Endothelial cell of umbilical vein (primary cell): ENCODE data around the gene QPCT. TPM values are rescaled to one million over a fixed set of nuclear protein-coding genes. Genes with fewer than 3 reads are reported as not detected.

ENCODE experiments used
- BruUV-seq: library from RNA; stranded (reverse); fragments of 400-500 nt; replicated peaks from 2 replicates; lab custom pipeline; 2021; lab: Mats Ljungman, UMichigan
- CTCF ChIA-PET: fragments of 300-600, 350-600 bp; sonication (Branson Sonifier 250); formaldehyde crosslinking; loops from one replicate; lab custom pipeline; 2021; ENCODE audit warnings: antibody characterized with exemption, inconsistent platforms; lab: Charles Lee
- POLR2A ChIA-PET: fragments of 300-600, 350-600 bp; sonication (Branson Sonifier 250); formaldehyde crosslinking; loops from one replicate; lab custom pipeline; 2021; ENCODE audit warnings: antibody characterized with exemption, inconsistent platforms; lab: Charles Lee
- DNase-seq: peaks from one replicate; pipeline ENCODE4 v3.0.0-alpha.2; 2011; ENCODE audit warnings: low read depth, low spot score
- FAIRE-seq: peaks from 2 replicates; lab custom pipeline; 2011; peaks lifted over from hg19 to GRCh38; lab: Jason Lieb, UNC
- H2AFZ ChIP-seq: 2 replicates; pipeline ENCODE4 v1.6.0; 2012; ENCODE audit warnings: low read depth, low read length, control low read depth, inconsistent platforms
- H3K27ac ChIP-seq: 2 replicates; pipeline ENCODE4 v1.5.1; 2011; ENCODE audit warnings: low read depth, mild to moderate bottlenecking, control low read depth, low read length, moderate library complexity; ENCODE audit not compliant: insufficient read depth
- H3K27me3 ChIP-seq, 2 experiments: 2 replicates each; pipeline versions ENCODE4 v1.6.0 to v1.6.1; 2011; ENCODE audit warnings: low read length in 2 of 2, mixed read lengths in 1 of 2; ENCODE audit not compliant: control insufficient read depth in 2 of 2, insufficient read depth in 2 of 2
- H3K36me3 ChIP-seq, 2 experiments: 2 replicates in 1 of 2; 3 replicates in 1 of 2; pipeline ENCODE4 v1.5.1; 2011; ENCODE audit warnings: low read length in 2 of 2, mild to moderate bottlenecking in 1 of 2, moderate library complexity in 1 of 2; ENCODE audit not compliant: control insufficient read depth in 2 of 2, insufficient read depth in 2 of 2; ENCODE audit errors: extremely low read depth in 1 of 2
- H3K4me1 ChIP-seq: 3 replicates; pipeline ENCODE4 v1.5.1; 2011; ENCODE audit warnings: mild to moderate bottlenecking, low read length; ENCODE audit not compliant: control insufficient read depth, insufficient read depth; ENCODE audit errors: extremely low read depth
- H3K4me2 ChIP-seq: 2 replicates; pipeline ENCODE4 v1.6.1; 2011; ENCODE audit warnings: low read length, control low read depth, mixed read lengths; ENCODE audit not compliant: insufficient read depth
- H3K4me3 ChIP-seq, 3 experiments: fragments of 200-600 bp in 1 of 3; sonication (generic), shearing (Covaris generic) in 1 of 3; replicated peaks in 1 of 3; 2 replicates each; pipeline ENCODE4 v1.5.1; 2011 to 2016; ENCODE audit warnings: control low read depth in 3 of 3, low read length in 3 of 3, mild to moderate bottlenecking in 2 of 3, inconsistent platforms in 1 of 3, low read depth in 1 of 3, moderate library complexity in 1 of 3; ENCODE audit not compliant: insufficient read depth in 1 of 3
- H3K79me2 ChIP-seq: 2 replicates; pipeline ENCODE4 v1.6.0; 2012; ENCODE audit warnings: low read length, inconsistent platforms; ENCODE audit not compliant: control insufficient read depth, insufficient read depth
- H3K9ac ChIP-seq: replicated peaks from 2 replicates; pipeline ENCODE3; 2011; ENCODE audit warnings: low read length, control low read depth; ENCODE audit not compliant: insufficient read depth; ENCODE audit errors: extremely low read depth
- H3K9me1 ChIP-seq: replicated peaks from 3 replicates; pipeline ENCODE4 v1.6.0; 2011; ENCODE audit warnings: mild to moderate bottlenecking, low read length; ENCODE audit not compliant: control insufficient read depth, insufficient read depth; ENCODE audit errors: extremely low read depth
- H3K9me3 ChIP-seq: replicated peaks from 2 replicates; pipeline ENCODE4 v1.5.1; 2012; ENCODE audit warnings: low read length, inconsistent platforms; ENCODE audit not compliant: control insufficient read depth, insufficient read depth
- H4K20me1 ChIP-seq: replicated peaks from 2 replicates; pipeline ENCODE3; 2011; ENCODE audit warnings: mild to moderate bottlenecking, low read length; ENCODE audit not compliant: control insufficient read depth, insufficient read depth; ENCODE audit errors: extremely low read depth
- EZH2 ChIP-seq: IDR thresholded peaks from 2 replicates; pipeline ENCODE4 v1.6.1; 2012; ENCODE audit warnings: borderline replicate concordance, low read depth, mild to moderate bottlenecking, moderate library complexity, low read length, inconsistent platforms; ENCODE audit not compliant: severe bottlenecking
- FOS ChIP-seq: IDR thresholded peaks from 2 replicates; pipeline ENCODE4 v1.6.1; 2011; ENCODE audit warnings: mild to moderate bottlenecking, low read length, moderate library complexity, borderline replicate concordance; ENCODE audit not compliant: insufficient read depth
- GATA2 ChIP-seq: IDR thresholded peaks from 2 replicates; pipeline ENCODE4 v1.7.0; 2011; ENCODE audit warnings: low read depth, mild to moderate bottlenecking, moderate library complexity, mixed read lengths, low read length; ENCODE audit not compliant: insufficient read length, insufficient read depth
- JUN ChIP-seq: IDR thresholded peaks from 2 replicates; pipeline ENCODE4 v1.6.1; 2011; ENCODE audit warnings: borderline replicate concordance, low read depth; ENCODE audit not compliant: insufficient read length, insufficient read depth
- MYC ChIP-seq: IDR thresholded peaks from one replicate; pipeline ENCODE4 v1.6.1; 2011; ENCODE audit warnings: mild to moderate bottlenecking, low read depth, low read length
- POLR2A ChIP-seq: IDR thresholded peaks from 2 replicates; pipeline ENCODE4 v1.6.1; 2012; ENCODE audit warnings: low read depth, mild to moderate bottlenecking, control low read depth, low read length
- POLR2AphosphoS5 ChIP-seq: IDR thresholded peaks from 2 replicates; pipeline ENCODE4 v1.6.1; 2012; ENCODE audit warnings: low read depth, mild to moderate bottlenecking, control low read depth, low read length, moderate library complexity; ENCODE audit not compliant: insufficient read depth
- dilution Hi-C: fragments of 300-500 bp; cut with MboI; formaldehyde crosslinking; loops from one replicate; pipeline ENCODE4 v1.15.0; 2019; ENCODE audit warnings: low sequenced_read_pairs; ENCODE audit not compliant: extremely low pct_ligation_motif_present
- intact Hi-C: fragments of 100-400 bp; cut with micrococcal nuclease; formaldehyde crosslinking; loops from one replicate; pipeline ENCODE4 v1.10.0; 2022
- polyA plus RNA-seq, 4 experiments: library from polyadenylated mRNA; depleted of rRNA in 3 of 4; stranded (reverse) in 3 of 4; unstranded in 1 of 4; fragments of >200 nt; gene quantifications; 2 replicates each; pipeline versions ENCODE4 v1.2.1 to v1.2.3, GENCODE V29; 2011 to 2012; ENCODE audit warnings: missing spikeins in 1 of 4
- total RNA-seq: library from RNA; stranded (reverse); gene quantifications from 2 replicates; pipeline ENCODE4 v1.2.3, GENCODE V29; 2021
- TF ChIP-seq, protein P1 (sequence below), 2 donors: IDR thresholded peaks; 1 replicate in 1 of 2; 2 replicates in 1 of 2; pipeline ENCODE4 v1.5.1; 2011; ENCODE audit warnings: low read length in 2 of 2, mild to moderate bottlenecking in 2 of 2, moderate library complexity in 2 of 2, control low read depth in 1 of 2, inconsistent platforms in 1 of 2, low read depth in 1 of 2; ENCODE audit not compliant: insufficient read depth in 1 of 2; ENCODE audit errors: extremely low read depth in 1 of 2
- TF ChIP-seq, protein P2 (sequence below): IDR thresholded peaks from 2 replicates; pipeline ENCODE4 v1.6.1; 2011; ENCODE audit not compliant: insufficient read depth, insufficient read length

The QPCT gene
- total and polyA plus RNA-seq, 2 donors (not counting 3 experiments of a cell fraction or from before 2014, with no cell fraction given), result 12.8 to 17.2 TPM

DNA sequence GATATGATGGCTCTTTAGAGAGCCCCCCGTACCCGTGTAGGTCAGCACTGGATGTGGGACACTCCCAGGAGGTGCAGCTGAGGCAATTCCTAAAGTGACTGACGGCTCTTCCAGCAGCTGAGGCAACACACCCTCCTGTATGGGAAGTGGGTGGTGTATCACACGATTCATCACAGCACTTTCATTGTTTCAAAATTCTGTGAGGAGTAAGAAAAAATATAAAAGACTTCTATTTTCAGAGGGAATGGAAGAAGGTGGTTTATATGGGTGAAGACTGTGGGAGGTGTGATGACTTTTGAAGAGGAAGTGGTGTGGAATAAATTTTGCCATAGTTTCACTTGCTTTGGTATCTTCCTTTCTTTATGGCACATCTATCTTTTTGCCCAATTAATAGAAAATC, 22.3 kb downstream of the QPCT start:
- BruUV-seq, result no TSS peak
- no peaks in the 10 kb centered on the region for H3K4me1 ChIP-seq
- no peak for DNase-seq
- no peak overlapping the region for H3K9ac ChIP-seq
- H4K20me1 ChIP-seq, result no peaks in the 10 kb centered on the region
- no peaks in the 10 kb centered on the region for H3K36me3 ChIP-seq
- H3K27ac ChIP-seq, result no peak overlapping the region
- TF ChIP-seq FOS, result no peak
- no peak for TF ChIP-seq POLR2AphosphoS5
- TF ChIP-seq EZH2, result no peak
- no peak for TF ChIP-seq JUN
- no peak for TF ChIP-seq POLR2A
- TF ChIP-seq, protein P1, sequence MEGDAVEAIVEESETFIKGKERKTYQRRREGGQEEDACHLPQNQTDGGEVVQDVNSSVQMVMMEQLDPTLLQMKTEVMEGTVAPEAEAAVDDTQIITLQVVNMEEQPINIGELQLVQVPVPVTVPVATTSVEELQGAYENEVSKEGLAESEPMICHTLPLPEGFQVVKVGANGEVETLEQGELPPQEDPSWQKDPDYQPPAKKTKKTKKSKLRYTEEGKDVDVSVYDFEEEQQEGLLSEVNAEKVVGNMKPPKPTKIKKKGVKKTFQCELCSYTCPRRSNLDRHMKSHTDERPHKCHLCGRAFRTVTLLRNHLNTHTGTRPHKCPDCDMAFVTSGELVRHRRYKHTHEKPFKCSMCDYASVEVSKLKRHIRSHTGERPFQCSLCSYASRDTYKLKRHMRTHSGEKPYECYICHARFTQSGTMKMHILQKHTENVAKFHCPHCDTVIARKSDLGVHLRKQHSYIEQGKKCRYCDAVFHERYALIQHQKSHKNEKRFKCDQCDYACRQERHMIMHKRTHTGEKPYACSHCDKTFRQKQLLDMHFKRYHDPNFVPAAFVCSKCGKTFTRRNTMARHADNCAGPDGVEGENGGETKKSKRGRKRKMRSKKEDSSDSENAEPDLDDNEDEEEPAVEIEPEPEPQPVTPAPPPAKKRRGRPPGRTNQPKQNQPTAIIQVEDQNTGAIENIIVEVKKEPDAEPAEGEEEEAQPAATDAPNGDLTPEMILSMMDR (IDR thresholded peaks at IDR 0.05; ENCODE audit: extremely low read depth in 1 of 2, insufficient read depth in 1 of 2, low read depth in 1 of 2, low read length in 2 of 2), result no peak
- TF ChIP-seq, protein P2, sequence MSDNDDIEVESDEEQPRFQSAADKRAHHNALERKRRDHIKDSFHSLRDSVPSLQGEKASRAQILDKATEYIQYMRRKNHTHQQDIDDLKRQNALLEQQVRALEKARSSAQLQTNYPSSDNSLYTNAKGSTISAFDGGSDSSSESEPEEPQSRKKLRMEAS, result no peak
- TF ChIP-seq GATA2, result no peak
- no peak for TF ChIP-seq MYC
- H3K4me2 ChIP-seq, result no peak overlapping the region
- H3K4me3 ChIP-seq, result no peak overlapping the region
- H2AFZ ChIP-seq, result no peak overlapping the region
- no peaks in the 10 kb centered on the region for H3K27me3 ChIP-seq
- dilution Hi-C loops, result no loop called here
- CTCF ChIA-PET, result no interaction called here
- H3K9me1 ChIP-seq, result no peaks in the 10 kb centered on the region
- intact Hi-C loops, result no loop called here
- POLR2A ChIA-PET, result no interaction called here
- FAIRE-seq, result no peak
- no peaks in the 10 kb centered on the region for H3K79me2 ChIP-seq
- H3K9me3 ChIP-seq, result no peaks in the 10 kb centered on the region
